ENCODE results near the gene MAGEA1.
"Not testable (repeated sequence)": the region's sequence is repeated elsewhere in the genome, so short reads cannot be mapped to it uniquely, and the experiment has no call there.

The MAGEA1 gene

DNA sequence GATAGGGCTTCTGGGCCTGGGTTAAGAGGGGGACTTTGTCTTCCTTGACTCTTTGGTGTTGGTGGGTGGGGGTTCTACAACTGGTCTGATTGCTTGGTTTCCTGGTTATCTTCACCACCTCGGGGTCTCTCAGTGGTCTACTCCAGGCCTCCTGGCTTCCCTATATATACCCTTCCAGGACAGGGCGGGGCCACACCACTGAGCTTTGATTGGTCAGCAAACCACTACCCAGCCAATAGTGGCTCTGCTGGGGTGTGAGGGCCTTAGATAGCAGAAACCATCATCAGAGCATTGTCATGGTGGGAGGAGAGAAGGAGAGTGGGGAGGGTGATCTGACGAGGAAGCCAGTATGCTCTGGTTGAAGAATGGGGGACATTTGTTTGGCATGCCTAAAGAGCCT is 14.4 kb upstream of the MAGEA1 start:
- DNase-seq (ENCODE audit: low read depth) = no peak
- TF ChIP-seq, protein P1, sequence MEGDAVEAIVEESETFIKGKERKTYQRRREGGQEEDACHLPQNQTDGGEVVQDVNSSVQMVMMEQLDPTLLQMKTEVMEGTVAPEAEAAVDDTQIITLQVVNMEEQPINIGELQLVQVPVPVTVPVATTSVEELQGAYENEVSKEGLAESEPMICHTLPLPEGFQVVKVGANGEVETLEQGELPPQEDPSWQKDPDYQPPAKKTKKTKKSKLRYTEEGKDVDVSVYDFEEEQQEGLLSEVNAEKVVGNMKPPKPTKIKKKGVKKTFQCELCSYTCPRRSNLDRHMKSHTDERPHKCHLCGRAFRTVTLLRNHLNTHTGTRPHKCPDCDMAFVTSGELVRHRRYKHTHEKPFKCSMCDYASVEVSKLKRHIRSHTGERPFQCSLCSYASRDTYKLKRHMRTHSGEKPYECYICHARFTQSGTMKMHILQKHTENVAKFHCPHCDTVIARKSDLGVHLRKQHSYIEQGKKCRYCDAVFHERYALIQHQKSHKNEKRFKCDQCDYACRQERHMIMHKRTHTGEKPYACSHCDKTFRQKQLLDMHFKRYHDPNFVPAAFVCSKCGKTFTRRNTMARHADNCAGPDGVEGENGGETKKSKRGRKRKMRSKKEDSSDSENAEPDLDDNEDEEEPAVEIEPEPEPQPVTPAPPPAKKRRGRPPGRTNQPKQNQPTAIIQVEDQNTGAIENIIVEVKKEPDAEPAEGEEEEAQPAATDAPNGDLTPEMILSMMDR (conservative IDR thresholded peaks at IDR 0.05; ENCODE audit: control insufficient read depth, insufficient read depth, low read depth, low read length) = no peak
- H3K4me3 ChIP-seq (ENCODE audit: control insufficient read depth, low read depth, low read length) = no peak overlapping the region

GRCh38 chrX:153168423-153168822 is 10.7 kb upstream of the MAGEA1 start:
- DNase-seq (ENCODE audit: low read depth); H3K4me3 ChIP-seq (ENCODE audit: control insufficient read depth, low read depth, low read length): not testable (repeated sequence)

DNA sequence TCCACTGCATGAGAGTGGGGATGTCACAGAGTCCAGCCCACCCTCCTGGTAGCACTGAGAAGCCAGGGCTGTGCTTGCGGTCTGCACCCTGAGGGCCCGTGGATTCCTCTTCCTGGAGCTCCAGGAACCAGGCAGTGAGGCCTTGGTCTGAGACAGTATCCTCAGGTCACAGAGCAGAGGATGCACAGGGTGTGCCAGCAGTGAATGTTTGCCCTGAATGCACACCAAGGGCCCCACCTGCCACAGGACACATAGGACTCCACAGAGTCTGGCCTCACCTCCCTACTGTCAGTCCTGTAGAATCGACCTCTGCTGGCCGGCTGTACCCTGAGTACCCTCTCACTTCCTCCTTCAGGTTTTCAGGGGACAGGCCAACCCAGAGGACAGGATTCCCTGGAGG is 2.7 kb downstream of the MAGEA1 start:
- no peak for DNase-seq (ENCODE audit: low read depth)
- no peak overlapping the region for H3K4me3 ChIP-seq (ENCODE audit: control insufficient read depth, low read depth, low read length)
- TF ChIP-seq, protein P1 (conservative IDR thresholded peaks at IDR 0.05; ENCODE audit: control insufficient read depth, insufficient read depth, low read depth, low read length) = no peak

DNA sequence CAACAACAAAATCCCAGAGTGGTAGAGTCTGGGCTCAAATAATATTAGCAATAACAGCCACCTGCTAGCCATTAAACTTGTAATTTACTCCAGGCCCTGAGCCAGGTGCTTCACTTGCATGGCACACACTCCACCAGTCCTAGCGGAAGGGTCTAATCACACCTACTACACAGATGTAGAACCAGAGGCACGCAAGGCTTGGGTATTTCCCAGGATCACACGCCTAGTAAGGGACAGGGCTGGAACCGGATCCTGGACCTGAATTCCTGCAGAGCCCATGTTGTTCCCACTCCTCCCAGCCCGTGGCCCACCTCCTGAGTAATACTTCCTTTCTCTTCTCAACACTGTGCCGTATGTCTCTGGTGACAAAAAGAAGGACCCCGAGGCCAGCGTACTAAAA is 5.7 kb downstream of the MAGEA1 start:
- TF ChIP-seq, protein P1 (conservative IDR thresholded peaks at IDR 0.05; ENCODE audit: control insufficient read depth, insufficient read depth, low read depth, low read length) = no peak
- no peak for DNase-seq (ENCODE audit: low read depth)
- H3K4me3 ChIP-seq (ENCODE audit: control insufficient read depth, low read depth, low read length) = no peak overlapping the region

DNA sequence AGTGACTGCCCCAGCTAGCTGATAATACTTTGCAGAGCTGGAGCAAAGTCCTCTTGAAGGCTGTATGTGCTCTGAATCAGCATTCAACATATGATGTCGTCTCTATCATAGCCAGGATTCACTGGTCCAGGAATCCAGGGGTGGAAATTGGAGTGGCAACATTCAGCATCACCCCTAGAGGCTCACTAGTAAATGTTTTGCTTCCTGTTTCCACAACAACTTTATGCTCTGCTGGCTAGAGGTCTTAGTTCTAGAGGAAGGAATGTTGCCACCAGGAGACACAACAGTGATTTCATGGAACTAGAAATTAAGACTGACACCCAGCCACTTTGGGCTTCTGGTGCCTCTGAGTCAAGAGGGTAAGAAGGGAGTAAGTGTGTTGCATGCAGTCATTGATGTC is 11.3 kb downstream of the MAGEA1 start:
- TF ChIP-seq, protein P1 (conservative IDR thresholded peaks at IDR 0.05; ENCODE audit: control insufficient read depth, insufficient read depth, low read depth, low read length) = no peak
- no peak for DNase-seq (ENCODE audit: low read depth)
- H3K4me3 ChIP-seq (ENCODE audit: control insufficient read depth, low read depth, low read length) = no peak overlapping the region

DNA sequence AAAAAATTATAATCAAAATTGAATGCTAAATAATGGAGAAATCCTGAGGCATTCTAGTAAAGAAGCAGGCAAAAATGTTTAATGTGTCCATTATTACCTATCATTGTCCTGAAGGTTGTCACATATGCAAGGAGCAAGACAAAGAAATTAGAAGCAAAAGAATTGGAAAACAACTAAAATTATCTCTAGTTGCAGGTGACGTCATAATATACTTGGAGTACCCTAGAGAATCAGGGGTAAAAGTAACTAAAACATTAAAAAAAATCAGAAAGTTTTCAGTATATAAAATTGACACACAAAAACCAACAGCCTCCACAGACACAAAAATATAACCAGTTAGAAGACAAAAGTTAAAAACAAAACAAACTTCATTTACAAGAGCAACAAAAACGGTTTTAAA is 21.4 kb downstream of the MAGEA1 start:
- DNase-seq (ENCODE audit: low read depth) = no peak
- TF ChIP-seq, protein P1 (conservative IDR thresholded peaks at IDR 0.05; ENCODE audit: control insufficient read depth, insufficient read depth, low read depth, low read length) = no peak
- H3K4me3 ChIP-seq (ENCODE audit: control insufficient read depth, low read depth, low read length) = no peak overlapping the region

- H3K4me3 ChIP-seq (ENCODE audit: control insufficient read depth, low read depth, low read length) = no peak overlapping the region
- TF ChIP-seq, protein P1 (conservative IDR thresholded peaks at IDR 0.05; ENCODE audit: control insufficient read depth, insufficient read depth, low read depth, low read length) = no peak
- DNase-seq (ENCODE audit: low read depth) = no peak
Observed at GRCh38 chrX:153206425-153207046, 27.5 kb downstream of the MAGEA1 start.

All from fibroblast of mammary gland (primary cell).